IPS-20b (cell line): ENCODE results near the gene PSPN.

Source experiments
- H3K27ac ChIP-seq: one replicate; pipeline ENCODE4 v1.5.1; 2013; ENCODE audit warnings: low read length
- H3K27me3 ChIP-seq: 2 replicates; pipeline ENCODE4 v1.6.1; 2013; ENCODE audit warnings: mild to moderate bottlenecking, low read length, inconsistent platforms; ENCODE audit not compliant: insufficient read depth
- H3K36me3 ChIP-seq: 2 replicates; pipeline ENCODE4 v1.6.1; 2013; ENCODE audit warnings: low read depth, mild to moderate bottlenecking, inconsistent platforms, low read length, moderate library complexity; ENCODE audit not compliant: insufficient read depth
- H3K4me1 ChIP-seq: 2 replicates; pipeline ENCODE4 v1.6.1; 2013; ENCODE audit warnings: mild to moderate bottlenecking, control low read depth, inconsistent platforms, low read length, moderate library complexity; ENCODE audit not compliant: insufficient read depth
- H3K4me3 ChIP-seq: 2 replicates; pipeline ENCODE4 v1.5.1; 2013; ENCODE audit warnings: mild to moderate bottlenecking, low read length, inconsistent platforms
- H3K9ac ChIP-seq: 2 replicates; pipeline ENCODE4 v1.6.1; 2013; ENCODE audit warnings: low read depth, mild to moderate bottlenecking, inconsistent platforms, low read length, moderate library complexity
- H3K9me3 ChIP-seq: 2 replicates; pipeline ENCODE4 v1.6.1; 2013; ENCODE audit warnings: mild to moderate bottlenecking, low read depth, low read length, inconsistent platforms; ENCODE audit not compliant: insufficient read depth

The PSPN gene, protein sequence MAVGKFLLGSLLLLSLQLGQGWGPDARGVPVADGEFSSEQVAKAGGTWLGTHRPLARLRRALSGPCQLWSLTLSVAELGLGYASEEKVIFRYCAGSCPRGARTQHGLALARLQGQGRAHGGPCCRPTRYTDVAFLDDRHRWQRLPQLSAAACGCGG

DNA sequence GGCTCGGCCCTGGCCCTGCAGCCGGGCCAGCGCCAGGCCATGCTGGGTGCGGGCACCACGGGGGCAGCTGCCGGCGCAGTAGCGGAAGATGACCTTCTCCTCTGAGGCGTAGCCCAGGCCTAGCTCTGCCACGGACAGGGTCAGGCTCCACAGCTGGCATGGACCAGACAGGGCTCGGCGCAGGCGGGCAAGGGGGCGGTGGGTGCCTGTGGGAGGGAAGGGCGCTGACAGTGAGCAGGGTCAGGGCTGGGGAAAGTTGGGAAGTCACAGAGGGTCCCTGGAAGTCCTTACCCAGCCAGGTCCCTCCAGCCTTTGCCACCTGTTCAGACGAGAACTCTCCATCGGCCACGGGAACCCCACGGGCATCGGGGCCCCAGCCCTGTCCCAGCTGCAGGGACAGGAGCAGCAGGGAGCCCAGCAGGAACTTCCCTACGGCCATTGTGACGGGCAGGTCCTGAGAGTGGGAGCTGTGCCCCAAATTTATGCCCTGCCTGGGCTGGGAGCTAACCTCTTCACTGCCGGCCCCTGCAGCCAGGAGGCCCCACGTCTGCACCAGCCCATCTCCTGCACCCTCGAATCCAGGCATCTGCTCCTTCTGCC, at the start of gene PSPN:
PSPN (minus strand) TSS at position 523 of the 600 bp plus-strand sequence; CDS start at position 439, 84 bp downstream.
- Histone ChIP-seq H3K4me1 (no peaks in the 10 kb centered on the region), H3K9me3 (no peaks in the 10 kb centered on the region), H3K27me3 (no peaks in the 10 kb centered on the region), H3K4me3 (no peak within 1 kb of the TSS), H3K27ac (no peak within 1 kb of the TSS), H3K36me3 (peaks cover 22% of the 10 kb centered on the region), H3K9ac (no peak within 1 kb of the TSS)

GRCh38 chr19:6424939-6425731, 49.4 kb upstream of the PSPN start:
- Histone ChIP-seq H3K4me1 (0 out of 2 replicates have a peak, but pooled peaks cover 2% of the 10 kb centered on the region), H3K4me3 (0 out of 2 replicates have a peak overlapping the region, but pooled peaks have one; percentile 35), H3K36me3 (peaks cover 32% of the 10 kb centered on the region), H3K9ac (peak overlapping the region; percentile 44; the same call in 1 of the 2 replicates), H3K27me3 (peaks cover 11% of the 10 kb centered on the region), H3K9me3 (peaks cover 6% of the 10 kb centered on the region; the same call in 1 of the 2 replicates), H3K27ac (no peak overlapping the region)

- Histone ChIP-seq H3K4me3 (peak within 1 kb of the TSS; percentile 100), H3K27ac (peak within 1 kb of the TSS; percentile 1), H3K9ac (peak within 1 kb of the TSS; percentile 95)
Measured at GRCh38 chr19:6424195-6424938, 48.6 kb upstream of the PSPN start, which contains the start of gene KHSRP. TSS of gene KHSRP (minus strand) at chr19:6424811. CDS start at chr19:6424701, 110 bp downstream.

GRCh38 chr19:6423499-6424194, 47.9 kb upstream of the PSPN start:
- H3K4me3 ChIP-seq, result peak overlapping the region; percentile 100
- H3K9ac ChIP-seq, result peak overlapping the region; percentile 95
- peaks cover 6% of the 10 kb centered on the region; the same call in 1 of the 2 replicates for H3K9me3 ChIP-seq
- H3K4me1 ChIP-seq, result 0 out of 2 replicates have a peak, but pooled peaks cover 2% of the 10 kb centered on the region
- peak overlapping the region; percentile 1 for H3K27ac ChIP-seq
- no peaks in the 10 kb centered on the region for H3K27me3 ChIP-seq
- peaks cover 47% of the 10 kb centered on the region for H3K36me3 ChIP-seq

More at GRCh38 chr19:6424195-6424938, 48.6 kb upstream of the PSPN start, which contains the start of gene KHSRP:
- peaks cover 3% of the 10 kb centered on the region for H3K27me3 ChIP-seq
- H3K36me3 ChIP-seq, result peaks cover 40% of the 10 kb centered on the region
- peaks cover 6% of the 10 kb centered on the region; the same call in 1 of the 2 replicates for H3K9me3 ChIP-seq
- H3K4me1 ChIP-seq, result 0 out of 2 replicates have a peak, but pooled peaks cover 2% of the 10 kb centered on the region

GRCh38 chr19:6421075-6422014, 45.6 kb upstream of the PSPN start:
- peaks cover 70% of the 10 kb centered on the region for H3K36me3 ChIP-seq
- no peak overlapping the region for H3K9ac ChIP-seq
- no peak overlapping the region for H3K27ac ChIP-seq

GRCh38 chr19:6418562-6418932, 42.8 kb upstream of the PSPN start:
- Histone ChIP-seq H3K27ac (no peak overlapping the region), H3K36me3 (peaks cover 94% of the 10 kb centered on the region), H3K9ac (no peak overlapping the region), H3K9me3 (no peaks in the 10 kb centered on the region), H3K4me3 (no peak overlapping the region), H3K4me1 (0 out of 2 replicates have a peak, but pooled peaks cover 2% of the 10 kb centered on the region), H3K27me3 (no peaks in the 10 kb centered on the region)

More at GRCh38 chr19:6421075-6422014, 45.6 kb upstream of the PSPN start:
- peaks cover 6% of the 10 kb centered on the region; the same call in 1 of the 2 replicates for H3K9me3 ChIP-seq
- no peak overlapping the region for H3K4me3 ChIP-seq
- no peaks in the 10 kb centered on the region for H3K27me3 ChIP-seq
- 0 out of 2 replicates have a peak, but pooled peaks cover 2% of the 10 kb centered on the region for H3K4me1 ChIP-seq

GRCh38 chr19:6417713-6418561, 42.2 kb upstream of the PSPN start:
- Histone ChIP-seq H3K27me3 (no peaks in the 10 kb centered on the region), H3K9ac (no peak overlapping the region), H3K9me3 (no peaks in the 10 kb centered on the region), H3K4me1 (0 out of 2 replicates have a peak, but pooled peaks cover 2% of the 10 kb centered on the region), H3K4me3 (no peak overlapping the region), H3K36me3 (peaks cover 94% of the 10 kb centered on the region), H3K27ac (no peak overlapping the region)

GRCh38 chr19:6416658-6417405, 41.1 kb upstream of the PSPN start:
- Histone ChIP-seq H3K9me3 (no peaks in the 10 kb centered on the region), H3K4me1 (no peaks in the 10 kb centered on the region), H3K9ac (no peak overlapping the region), H3K36me3 (peaks cover 83% of the 10 kb centered on the region), H3K27ac (no peak overlapping the region), H3K4me3 (no peak overlapping the region), H3K27me3 (no peaks in the 10 kb centered on the region)

- H3K27ac ChIP-seq, result no peak overlapping the region
- peaks cover 72% of the 10 kb centered on the region for H3K36me3 ChIP-seq
- no peak overlapping the region for H3K4me3 ChIP-seq
Measured at GRCh38 chr19:6415591-6416190, 40.0 kb upstream of the PSPN start.

More at GRCh38 chr19:6415591-6416190, 40.0 kb upstream of the PSPN start:
- no peaks in the 10 kb centered on the region for H3K4me1 ChIP-seq
- H3K9me3 ChIP-seq, result no peaks in the 10 kb centered on the region
- no peaks in the 10 kb centered on the region for H3K27me3 ChIP-seq
- H3K9ac ChIP-seq, result no peak overlapping the region
